Suppressor macrophage treated with lipopolysaccharide for 1 hour (primary cell): ENCODE measurements around the gene SCUBE2.

Experiments used
- DNase-seq, 3 donors: peaks; one replicate each; pipeline ENCODE4 v3.0.0-alpha.2; 2020 to 2022

SCUBE2 gene

DNA sequence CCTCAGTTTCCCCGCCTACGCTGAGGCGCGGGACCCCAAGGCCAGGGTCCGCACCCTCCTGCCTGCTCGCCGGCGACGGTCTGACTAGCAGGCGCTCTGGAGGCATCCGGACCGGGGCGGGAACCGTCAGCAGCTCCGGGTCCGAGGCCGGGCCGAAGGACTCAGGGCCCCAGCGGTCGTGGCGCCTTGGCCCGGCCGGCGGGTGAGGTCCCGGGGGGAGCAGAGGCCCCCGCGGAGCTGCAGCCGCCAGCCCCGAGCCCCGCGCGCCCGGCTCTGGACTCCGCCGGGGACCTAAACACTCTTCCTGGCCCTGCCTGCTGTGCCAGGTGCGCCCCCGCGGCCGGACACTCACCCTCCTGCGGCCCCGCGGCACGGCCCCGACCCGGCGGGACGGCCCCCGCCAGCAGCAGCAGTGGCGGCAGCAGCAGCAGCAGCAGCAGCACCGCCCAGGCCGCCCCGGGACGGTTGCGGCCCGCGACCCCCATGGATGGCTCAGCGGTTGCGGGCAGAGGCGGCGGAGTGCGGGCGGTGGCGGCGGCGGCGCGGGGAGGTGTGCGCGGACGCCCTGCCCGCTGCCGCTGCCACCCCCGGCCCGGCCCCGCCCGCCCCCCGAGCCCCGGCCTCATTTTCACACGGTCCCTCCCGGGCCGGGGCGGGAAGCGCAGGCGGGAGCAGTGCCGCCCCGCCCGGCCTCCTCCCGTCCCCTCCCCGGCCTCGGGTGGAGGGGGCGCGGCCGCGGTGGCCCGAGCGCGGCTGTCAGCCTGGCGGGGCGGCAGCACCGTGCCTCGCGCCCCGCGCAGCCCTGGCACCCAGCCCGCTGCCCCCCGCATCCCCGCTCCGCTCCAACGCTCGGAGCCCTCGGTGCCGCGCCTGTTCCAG is at the start of gene SCUBE2:
TSS of gene SCUBE2 (minus strand) at position 556 of the 879 bp plus-strand sequence. CDS start at position 485, 71 bp downstream.
- peak in 2 of 3 donors; percentile 19 to 52 for DNase-seq

DNA sequence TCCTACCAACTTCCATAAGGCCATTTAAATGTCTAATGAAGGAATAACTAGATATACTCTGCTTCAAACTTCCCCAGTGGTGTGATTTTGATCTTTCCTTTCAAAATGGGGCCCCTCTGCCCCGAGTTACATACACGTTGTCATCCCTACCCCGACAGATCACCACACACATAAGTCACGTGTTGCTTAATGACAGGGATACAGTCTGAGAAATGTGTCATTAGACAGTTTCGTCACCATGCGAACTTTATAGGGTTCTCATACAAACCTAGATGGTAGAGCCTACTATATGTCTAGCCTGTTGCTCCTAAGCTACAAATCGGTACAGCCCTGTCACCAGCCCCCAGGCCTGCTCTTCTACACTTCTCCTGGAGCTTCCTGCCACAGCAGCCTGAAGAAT is 49.8 kb upstream of the SCUBE2 start:
- DNase-seq = peak; percentile 45 to 78 (median 68)

DNA sequence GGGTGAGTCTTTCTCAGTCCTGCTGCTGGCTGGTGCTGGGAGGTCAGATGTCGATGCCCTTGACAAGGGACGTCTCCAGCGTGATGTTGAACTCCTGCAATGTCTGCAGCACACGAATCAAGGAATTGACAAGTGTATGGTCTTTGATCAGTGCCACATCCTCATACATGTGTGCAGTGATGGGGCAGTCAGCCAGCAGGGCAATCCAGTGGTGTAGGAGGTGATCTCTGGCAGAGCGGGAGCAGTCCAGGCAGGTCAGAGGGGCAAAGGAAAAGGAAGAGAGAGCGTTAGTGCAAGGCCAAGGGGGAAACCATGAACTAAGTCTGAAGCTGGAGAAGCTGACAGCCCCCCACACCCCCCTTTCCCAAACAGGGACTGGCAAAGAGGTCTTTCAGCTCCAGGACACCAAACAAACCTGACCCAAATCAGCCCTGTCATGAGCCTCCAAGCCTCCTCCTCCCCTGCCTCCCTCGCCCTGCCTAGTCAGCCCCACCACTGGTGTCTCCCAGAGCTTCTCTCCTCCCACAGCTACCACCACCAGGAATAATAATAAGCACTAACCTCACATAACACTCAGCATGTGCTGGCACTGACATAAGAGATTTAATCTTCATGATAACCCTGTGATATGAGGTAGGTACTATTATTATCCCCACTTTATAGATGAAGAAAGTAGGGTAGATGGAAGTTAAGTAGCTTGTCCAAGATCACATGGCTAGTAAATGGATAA is 48.4 kb upstream of the SCUBE2 start:
- DNase-seq = peak in 2 of 3 donors; percentile 17 to 33

DNA sequence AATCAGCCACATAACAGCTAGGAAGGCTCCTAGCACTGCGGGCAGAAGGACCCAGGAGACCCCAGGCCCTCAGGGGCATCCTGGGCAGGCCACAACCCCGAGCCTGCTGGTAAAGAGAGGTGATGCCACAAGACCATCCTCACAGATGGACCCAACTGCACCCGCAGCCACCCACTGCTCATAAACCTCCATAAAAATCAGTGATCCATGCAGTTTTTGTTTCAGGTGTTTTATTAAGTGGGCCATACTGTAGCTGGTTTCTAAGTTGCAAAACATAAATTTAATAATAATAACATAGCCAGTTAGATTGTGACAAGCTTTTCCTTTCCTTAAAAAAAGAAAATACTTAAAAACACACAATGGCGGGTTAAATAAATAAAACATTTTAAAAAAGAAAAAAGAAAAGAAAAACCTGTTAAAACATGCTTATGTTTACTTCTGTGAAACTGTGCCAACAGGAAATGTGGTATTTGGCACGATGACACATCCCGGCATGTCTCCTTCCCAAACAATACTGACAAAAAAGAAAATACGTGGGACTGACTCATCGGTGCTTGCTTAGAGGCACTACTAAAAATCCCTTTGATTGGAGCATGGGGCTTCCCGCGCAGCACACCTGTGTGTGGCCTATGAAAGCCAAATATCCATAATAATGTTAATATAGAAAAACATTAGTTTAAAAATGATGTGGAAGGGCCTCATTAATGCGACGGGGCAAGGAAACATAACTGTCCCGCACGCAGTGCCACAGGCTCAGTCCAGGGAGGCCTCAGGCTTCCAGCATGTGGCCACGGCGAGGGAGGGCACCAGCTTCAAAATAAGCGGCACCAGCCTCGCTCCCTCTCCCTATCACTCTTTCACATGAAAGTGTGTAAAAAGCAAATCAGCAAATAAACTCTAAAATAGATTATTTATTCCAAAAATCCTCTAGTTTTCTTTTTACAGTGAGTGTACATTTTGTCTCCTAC is 47.5 kb upstream of the SCUBE2 start:
- DNase-seq = peak; percentile 71 to 87 (median 85)

DNA sequence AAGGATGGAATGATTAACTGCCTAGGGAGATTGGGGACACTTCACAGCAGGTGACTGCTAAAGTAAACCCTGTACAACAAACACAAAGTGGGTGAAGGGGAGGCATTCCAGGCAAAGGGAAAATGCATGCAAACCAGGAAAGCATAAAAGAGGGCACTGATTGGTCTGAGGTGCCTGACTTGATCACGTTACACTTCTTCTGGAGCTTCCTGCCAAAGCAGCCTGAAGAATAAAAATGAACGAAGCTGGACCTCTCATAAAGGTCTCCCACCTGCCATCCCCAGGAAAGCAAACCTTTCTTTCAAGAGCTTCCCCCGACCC is 46.7 kb upstream of the SCUBE2 start:
- DNase-seq = no peak

DNA sequence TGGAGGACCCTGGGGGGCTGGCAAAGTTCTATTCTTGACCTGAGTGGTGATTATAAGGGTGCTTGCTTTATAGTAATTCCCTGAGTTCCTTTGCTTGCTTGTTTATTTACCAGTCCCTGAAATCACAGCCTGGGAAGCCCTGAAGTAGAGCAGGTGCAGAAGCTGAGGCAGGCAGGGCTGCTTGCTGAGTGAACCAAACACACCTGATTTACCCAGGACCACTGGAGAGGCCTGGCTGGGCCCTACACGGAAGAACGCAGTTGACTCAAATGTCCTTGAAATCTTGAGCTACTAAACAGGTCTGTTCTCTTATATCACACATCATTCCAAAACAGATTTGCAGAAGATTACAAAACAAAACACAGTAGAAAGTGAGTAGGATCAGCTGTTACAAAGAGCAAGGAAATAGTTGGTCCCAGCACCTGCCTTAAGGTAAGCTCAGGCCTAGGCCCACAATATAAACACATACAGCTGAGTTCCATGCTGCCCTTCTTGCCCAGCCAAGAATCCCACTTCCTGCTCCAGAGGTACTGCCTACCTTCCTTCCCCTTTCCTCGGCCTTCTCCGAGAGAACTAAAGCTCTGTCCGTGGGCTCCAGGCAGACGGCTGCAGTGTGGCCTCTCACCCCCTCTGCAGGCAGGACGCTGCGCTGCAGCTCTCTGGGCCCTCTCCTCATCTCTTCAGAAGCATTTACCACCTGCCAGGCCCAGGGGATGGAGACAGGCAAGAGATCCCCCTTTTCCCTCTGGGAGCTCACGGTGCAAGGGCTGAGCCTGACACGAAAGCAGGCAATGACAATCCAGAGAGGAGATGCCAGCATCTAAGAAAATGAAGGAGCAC is 46.1 kb upstream of the SCUBE2 start:
- peak; percentile 70 to 81 (median 76) for DNase-seq

DNA sequence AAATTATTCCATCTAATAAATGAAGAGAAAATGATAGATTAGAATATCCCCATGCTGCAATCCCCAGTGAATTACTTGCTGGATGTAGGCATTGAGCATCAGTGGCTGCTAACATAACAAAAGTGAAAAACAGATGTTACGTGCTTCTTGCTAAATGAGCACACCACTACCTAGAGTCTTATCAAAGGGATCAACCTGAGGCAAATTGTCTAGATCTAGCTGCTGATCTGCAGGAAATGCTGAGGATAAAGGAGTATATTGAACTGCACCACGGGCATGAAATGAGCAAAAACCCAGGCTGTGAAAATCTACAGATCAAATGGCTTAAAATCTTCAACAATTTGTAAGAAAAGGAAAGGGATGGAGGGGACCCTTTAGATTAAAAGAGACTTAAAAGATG is 45.3 kb upstream of the SCUBE2 start:
- peak in 1 of 3 donors; percentile 12 for DNase-seq

DNA sequence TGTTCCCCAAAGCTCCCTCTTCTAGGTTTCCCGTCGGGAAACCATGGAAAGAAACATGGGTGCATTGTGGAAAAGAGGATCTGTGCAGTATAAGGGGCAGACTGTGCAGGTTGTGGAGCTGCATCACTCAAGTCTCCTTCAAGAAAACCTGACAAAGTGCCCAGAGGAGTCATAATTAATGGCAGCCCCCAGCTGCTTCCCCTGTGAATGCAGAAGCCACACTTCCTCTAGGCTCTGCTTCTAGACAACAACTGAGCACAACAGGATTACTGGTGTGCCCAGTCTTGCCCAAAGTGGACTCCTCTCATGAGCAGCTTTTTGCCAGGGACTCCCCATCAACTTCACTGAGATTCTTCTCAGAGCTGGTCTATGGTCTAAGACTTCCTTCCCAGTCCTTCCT is 42.6 kb upstream of the SCUBE2 start:
- DNase-seq = peak; percentile 25 to 43 (median 33)

DNA sequence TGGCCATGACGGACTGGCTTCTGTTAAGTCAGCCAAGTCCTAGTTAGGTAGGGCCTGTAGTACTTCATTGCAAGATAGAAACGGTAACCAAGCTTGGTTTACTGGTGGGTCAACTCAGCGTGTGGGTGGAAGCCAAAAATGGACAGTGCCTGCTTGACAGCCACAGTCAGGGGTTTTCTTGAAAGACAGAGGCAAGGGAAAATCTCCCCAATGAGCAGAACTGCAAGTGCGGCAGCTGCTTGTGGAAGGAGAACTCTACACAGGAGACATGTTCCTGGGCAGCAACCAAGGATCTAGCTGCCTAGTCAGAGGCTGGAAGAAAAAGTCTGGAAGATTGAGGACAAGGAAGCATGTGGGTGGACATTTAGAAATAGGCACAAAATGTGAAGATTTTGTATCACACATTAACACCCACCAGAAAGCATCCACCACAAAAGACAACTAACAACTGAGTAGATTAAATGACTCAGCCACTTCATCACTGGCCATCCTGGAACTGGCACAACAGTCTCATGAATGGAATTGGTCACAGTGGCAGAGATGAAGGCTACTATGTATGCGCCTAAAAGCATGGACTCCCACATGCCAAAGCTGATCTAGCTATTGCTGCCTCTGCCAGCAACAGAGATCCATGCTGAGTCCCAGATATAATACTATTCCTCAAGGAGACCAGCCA is 40.9 kb upstream of the SCUBE2 start:
- peak; percentile 38 to 64 (median 60) for DNase-seq

DNA sequence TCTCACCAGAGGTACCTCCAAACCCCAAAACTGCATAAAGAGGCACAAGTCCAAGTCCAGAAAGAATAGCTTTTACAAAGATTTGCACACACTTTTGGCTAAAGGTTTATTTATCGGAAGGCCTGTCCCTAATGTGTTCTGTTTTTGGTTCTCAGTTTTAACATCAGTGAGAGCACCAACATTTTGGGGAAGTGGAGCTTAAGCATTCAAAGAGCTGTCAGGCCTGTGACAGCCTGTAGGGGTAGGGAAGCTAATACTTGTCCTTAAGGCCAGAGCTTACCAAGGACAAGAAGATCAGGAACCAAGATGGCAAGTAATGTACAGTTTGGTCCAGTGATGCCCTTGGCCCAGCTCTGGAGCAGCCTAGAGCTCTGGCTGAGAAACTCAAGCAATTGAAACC is 38.9 kb upstream of the SCUBE2 start:
- peak; percentile 54 to 74 (median 66) for DNase-seq

DNA sequence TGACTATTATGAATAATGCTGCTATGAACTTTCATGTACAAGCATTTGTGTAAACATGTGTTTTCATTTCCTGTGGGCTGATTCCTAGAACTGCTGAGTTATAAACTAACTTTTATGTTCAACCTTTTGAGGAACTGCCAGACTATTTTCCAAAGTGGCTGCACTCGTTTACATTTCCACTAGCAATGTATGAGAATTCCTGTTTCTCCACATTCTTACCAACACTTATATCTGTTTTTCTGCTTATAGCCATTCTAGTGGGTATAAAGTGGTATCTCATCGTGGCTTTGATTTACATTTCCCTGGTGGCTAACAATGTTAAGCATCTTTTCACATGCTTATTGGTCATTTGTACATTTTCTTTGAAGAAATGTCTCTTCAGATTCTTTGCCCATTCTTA is 35.2 kb upstream of the SCUBE2 start:
- peak in 2 of 3 donors; percentile 18 to 30 for DNase-seq

DNA sequence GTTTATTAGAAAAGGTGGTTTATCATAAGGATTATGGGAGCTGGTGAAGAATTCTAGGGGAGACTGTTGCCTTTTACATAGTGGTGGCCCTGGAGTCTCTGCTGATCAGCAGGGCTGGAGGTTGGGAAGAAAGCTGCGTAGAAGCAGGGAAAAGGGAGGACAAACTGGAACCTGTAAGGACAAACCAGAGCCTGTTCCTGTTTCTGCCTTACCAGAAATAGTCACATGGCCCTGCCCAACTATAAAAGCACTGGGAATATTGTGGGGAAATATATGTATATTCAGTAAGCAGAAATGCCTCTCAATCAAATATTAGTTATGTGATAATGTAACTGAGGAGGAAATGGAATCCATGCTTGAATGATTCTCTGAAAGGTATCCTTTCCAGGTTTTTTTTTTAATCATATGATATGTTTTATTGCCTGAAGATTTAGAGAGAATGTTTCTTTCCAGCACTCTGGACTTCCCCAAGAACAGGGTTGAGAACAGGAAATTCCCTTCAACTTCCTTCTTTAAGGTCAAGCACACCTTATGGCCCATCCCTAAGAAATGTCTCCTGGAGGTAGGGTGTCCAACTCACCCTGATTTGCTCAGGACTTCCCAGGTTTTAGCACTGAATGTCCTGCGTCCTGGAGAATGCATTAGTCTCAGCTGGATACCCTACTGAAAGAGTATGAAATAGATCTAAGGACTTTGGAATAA is 33.9 kb upstream of the SCUBE2 start:
- peak in 2 of 3 donors; percentile 18 to 25 for DNase-seq

DNA sequence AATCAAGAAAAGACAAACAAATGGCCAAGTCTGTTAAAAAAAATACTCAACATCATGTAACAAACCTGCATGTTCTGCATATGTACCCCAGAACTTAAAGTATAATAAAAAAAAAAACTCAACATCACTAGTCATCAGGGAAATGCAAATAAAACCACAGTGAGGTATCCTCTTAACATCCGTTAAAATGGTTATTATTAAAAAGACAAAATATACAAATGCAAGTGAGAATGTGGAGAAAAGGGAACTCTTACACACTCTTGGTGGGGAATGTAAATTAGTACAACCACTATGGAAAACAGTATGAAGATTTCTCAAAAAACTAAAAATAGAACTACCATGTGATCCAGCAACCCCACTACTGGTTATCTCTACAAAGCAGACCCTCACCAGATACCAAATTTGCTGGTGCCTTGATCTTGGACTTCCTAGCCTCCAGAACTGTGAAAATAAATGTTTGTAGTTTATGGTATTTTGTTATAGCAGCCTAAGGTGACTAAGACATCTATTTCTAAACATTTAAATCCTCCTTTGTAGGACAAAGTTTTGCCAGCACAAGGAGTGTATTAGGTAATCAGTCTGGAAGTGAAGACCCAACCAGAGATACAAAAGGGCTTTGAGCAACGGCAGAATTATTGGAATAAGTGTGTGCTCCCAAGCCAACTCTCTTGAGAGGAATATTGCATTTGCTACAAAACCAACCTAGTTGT is 32.4 kb upstream of the SCUBE2 start:
- no peak for DNase-seq

DNA sequence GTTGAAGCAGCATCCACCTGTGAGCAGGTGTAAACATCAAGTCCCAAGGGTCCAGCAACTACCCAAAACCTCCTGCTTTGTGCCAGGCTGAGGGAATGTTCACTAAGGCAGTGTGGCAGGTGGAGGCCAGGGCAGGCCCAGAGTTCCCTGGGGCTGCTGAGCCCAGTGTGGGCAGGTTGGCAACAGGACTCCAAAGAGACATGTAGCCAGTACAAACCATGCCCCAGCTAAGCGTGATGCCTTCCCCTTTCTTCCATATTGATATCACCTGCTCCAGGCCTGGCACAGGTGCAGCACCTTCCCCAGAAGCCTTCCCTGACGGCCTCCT is 30.0 kb upstream of the SCUBE2 start:
- DNase-seq = no peak

DNA sequence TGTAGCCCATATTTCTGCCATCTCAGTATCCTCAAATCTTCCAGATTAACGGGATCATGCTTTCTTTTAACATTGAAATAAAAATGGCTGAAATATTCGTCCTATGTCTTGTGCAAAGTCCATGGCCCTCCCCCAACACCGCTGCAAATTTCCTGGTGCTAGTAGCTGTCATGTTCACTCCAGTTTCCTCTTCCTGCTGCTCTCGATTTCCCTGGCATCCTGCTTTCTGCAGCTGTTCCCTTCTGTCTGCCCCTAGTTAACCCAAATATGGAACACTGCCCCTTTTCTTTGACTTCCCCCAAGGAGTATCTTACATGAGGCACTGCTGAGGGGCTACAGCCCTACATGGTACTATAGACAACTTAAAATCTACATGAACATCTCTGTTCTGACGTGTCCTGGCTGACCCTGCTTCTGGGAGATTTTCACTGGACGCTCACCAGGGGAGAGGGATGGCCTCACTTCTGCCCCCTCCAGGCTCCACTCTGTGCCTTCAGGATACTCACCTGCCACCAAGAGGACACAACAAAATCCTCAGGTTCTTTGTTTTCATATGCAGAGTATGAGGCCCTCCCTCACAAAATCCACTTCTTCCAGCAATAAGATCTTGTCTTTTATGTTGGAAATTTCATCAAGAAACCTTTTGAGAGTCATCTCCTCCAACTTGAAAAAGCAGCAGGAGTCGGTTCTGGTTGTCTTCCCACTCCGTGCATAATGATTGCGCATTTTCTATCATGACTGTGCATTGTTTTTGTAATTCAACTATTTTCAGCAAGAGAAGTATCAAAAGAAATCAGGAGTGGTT is 29.5 kb upstream of the SCUBE2 start:
- peak in 1 of 3 donors; percentile 4 for DNase-seq

DNA sequence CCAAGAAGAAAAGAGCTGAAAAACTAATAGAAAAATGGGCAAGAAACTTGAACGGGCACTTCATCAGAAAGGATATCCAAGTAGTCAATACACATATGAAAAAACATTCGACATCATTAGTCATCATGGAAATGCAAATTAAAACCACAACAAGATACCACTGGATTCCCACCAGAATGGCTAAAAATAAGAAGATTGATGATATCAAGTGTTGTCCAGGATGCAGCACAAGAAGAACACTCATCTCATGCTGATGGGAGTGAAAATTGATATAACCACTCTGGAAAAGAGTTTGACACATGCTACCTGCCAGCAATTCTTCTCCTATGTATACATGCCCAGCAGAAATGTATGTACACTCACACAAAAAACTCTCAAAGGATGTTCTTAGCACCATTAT is 26.9 kb upstream of the SCUBE2 start:
- DNase-seq = peak in 1 of 3 donors; percentile 27

DNA sequence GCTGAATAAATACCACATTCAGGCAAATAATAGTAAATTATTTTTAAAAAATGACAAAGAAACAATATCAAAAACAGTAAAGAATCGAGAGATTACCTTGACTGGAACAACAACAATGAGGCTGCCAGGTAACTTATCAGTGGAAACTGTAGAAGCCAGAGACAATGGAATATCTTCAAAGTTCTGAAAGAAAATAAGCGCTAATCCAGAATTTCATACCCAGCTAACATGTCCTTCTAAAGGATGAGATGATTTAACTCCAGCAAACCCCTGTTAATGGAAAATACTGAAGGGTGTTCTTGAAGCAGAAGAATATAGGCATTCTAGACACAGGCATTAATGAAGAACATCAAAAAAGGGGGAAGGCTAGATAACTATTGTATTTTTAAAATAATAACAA is 20.7 kb upstream of the SCUBE2 start:
- no peak for DNase-seq

DNA sequence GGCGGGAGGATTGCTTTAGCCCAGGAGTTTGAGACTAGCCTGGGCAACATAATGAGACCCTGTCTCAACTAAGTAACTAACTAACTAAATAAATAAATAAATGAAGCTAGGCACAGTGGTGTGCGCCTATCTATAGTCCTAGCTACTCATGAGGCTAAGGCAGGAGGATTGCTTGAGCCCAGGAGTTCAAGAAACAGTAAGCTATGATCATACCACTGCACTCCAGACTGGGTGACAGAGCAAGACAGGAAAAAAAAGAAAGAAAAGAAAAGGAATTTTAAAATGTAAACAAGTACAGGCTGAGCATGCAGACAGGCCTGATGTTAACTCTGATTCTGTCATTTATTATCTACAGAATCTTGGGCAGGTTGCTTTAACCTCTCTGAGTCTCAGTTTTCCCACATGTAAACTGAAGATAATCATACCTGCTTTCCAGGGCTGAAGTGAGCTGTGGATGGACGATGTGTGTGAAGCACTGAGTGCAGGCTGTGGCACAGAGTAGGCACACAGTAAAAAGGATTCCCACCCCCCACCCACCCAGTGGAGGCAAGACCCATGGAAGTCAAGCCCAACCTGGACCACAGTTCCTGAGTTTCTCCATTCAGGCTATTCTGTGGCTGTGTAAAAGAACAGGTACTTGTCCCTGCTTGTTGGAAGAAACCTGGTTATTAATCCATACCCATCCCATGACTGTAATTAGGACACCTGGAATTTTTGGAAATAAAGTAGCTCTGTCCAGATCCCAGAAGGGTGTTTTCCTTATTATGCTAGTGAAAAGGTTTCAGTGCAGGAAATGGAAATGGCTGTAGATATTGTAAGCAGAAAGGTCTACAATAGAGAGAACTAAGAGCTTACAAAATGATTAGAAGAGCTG is 18.7 kb upstream of the SCUBE2 start:
- no peak for DNase-seq
